GM23338 (cell line): Measurements from ENCODE around the gene CCR7. TPM values are rescaled to one million over a fixed set of nuclear protein-coding genes. Genes with fewer than 3 reads are reported as not detected.

Experiments
- ATAC-seq: fragments of 200-7000 bp; cut with Tn5 transposase; 3 replicates; pipeline ENCODE4 v1.9.1; 2020
- DNase-seq: peaks from one replicate; pipeline ENCODE4 v3.0.0-alpha.2; 2015; ENCODE audit warnings: low spot score
- H2AFZ ChIP-seq: fragments of 200-600 bp; sonication (generic); 2 replicates; pipeline ENCODE4 v1.8.0; 2016; ENCODE audit warnings: antibody characterized with exemption, mild to moderate bottlenecking, moderate library complexity
- H3F3A ChIP-seq: fragments of 200-600 bp; sonication (generic); replicated peaks from 2 replicates; pipeline ENCODE4 v1.8.0; 2017; ENCODE audit warnings: antibody characterized with exemption, mixed run types, low read depth
- H3K27ac ChIP-seq: fragments of 200-600 bp; sonication (generic); 2 replicates; pipeline ENCODE4 v1.6.1; 2016; ENCODE audit warnings: low read depth
- H3K27me3 ChIP-seq: fragments of 200-600 bp; sonication (generic); 2 replicates; pipeline ENCODE4 v1.8.0; 2016; ENCODE audit warnings: mild to moderate bottlenecking, mixed run types, moderate library complexity; ENCODE audit not compliant: insufficient read depth
- H3K36me3 ChIP-seq: fragments of 200-600 bp; sonication (generic); 2 replicates; pipeline ENCODE4 v1.8.0; 2016; ENCODE audit warnings: mild to moderate bottlenecking; ENCODE audit not compliant: insufficient read depth
- H3K4me1 ChIP-seq: fragments of 200-600 bp; sonication (generic); 2 replicates; pipeline ENCODE4 v1.8.0; 2016; ENCODE audit warnings: mild to moderate bottlenecking, moderate library complexity; ENCODE audit not compliant: insufficient read depth
- H3K4me2 ChIP-seq: fragments of 200-600 bp; sonication (generic); 2 replicates; pipeline ENCODE4 v1.7.1; 2017; ENCODE audit warnings: mixed run types
- H3K4me3 ChIP-seq: fragments of 200-600 bp; sonication (generic); 2 replicates; pipeline ENCODE4 v1.6.1; 2016; ENCODE audit warnings: mixed run types
- H3K79me2 ChIP-seq: fragments of 200-600 bp; sonication (generic); replicated peaks from 2 replicates; pipeline ENCODE4 v1.8.0; 2017; ENCODE audit warnings: mild to moderate bottlenecking; ENCODE audit not compliant: insufficient read depth
- H3K9me2 ChIP-seq: fragments of 200-600 bp; sonication (generic); 2 replicates; pipeline ENCODE4 v1.8.0; 2017; ENCODE audit not compliant: insufficient read depth
- H4K20me1 ChIP-seq: fragments of 200-600 bp; sonication (generic); replicated peaks from 2 replicates; pipeline ENCODE4 v1.8.0; 2017; ENCODE audit warnings: mild to moderate bottlenecking; ENCODE audit not compliant: insufficient read depth
- H3K27ac Mint-ChIP-seq: 2 replicates; pipeline ENCODE4 v1.8.0; 2020; ENCODE audit warnings: inconsistent platforms, mild to moderate bottlenecking, moderate library complexity, mixed read lengths
- H3K27me3 Mint-ChIP-seq: 3 replicates; pipeline ENCODE4 v1.8.0; 2022; ENCODE audit warnings: low read depth, mild to moderate bottlenecking, moderate library complexity, mixed read lengths, inconsistent platforms; ENCODE audit not compliant: insufficient read depth, poor library complexity
- H3K36me3 Mint-ChIP-seq: 3 replicates; pipeline ENCODE4 v1.8.0; 2021; ENCODE audit warnings: low read depth, mild to moderate bottlenecking, inconsistent platforms, moderate library complexity, mixed read lengths
- H3K4me1 Mint-ChIP-seq: 3 replicates; pipeline ENCODE4 v1.8.0; 2020; ENCODE audit warnings: mild to moderate bottlenecking, inconsistent platforms, mixed read lengths
- H3K4me3 Mint-ChIP-seq: 3 replicates; pipeline ENCODE4 v1.8.0; 2021; ENCODE audit warnings: moderate library complexity, mild to moderate bottlenecking, inconsistent platforms, mixed read lengths
- H3K9me3 Mint-ChIP-seq: 3 replicates; pipeline ENCODE4 v1.8.0; 2020; ENCODE audit warnings: moderate library complexity, mild to moderate bottlenecking, inconsistent platforms, mixed read lengths
- CREB1 ChIP-seq: fragments of 250-450 bp; sonication (Bioruptor Pico); IDR thresholded peaks from 2 replicates; pipeline ENCODE4 v1.5.0; 2020; ENCODE audit warnings: low read depth, mild to moderate bottlenecking, moderate library complexity
- ETS1 ChIP-seq: IDR thresholded peaks from 2 replicates; pipeline ENCODE4 v1.6.1; 2016; ENCODE audit warnings: antibody characterized with exemption
- EZH2 ChIP-seq: fragments of 200-600 bp; sonication (generic); IDR thresholded peaks from one replicate; pipeline ENCODE4 v1.8.0; 2017; ENCODE audit warnings: antibody characterized with exemption, mild to moderate bottlenecking, low read depth; ENCODE audit not compliant: unreplicated experiment
- EZH2phosphoT487 ChIP-seq: fragments of 200-600 bp; sonication (generic); IDR thresholded peaks from one replicate; pipeline ENCODE4 v1.8.1; 2018; ENCODE audit warnings: antibody characterized with exemption; ENCODE audit not compliant: unreplicated experiment
- JUNB ChIP-seq: IDR thresholded peaks from one replicate; pipeline ENCODE4 v1.6.1; 2016; ENCODE audit warnings: antibody characterized with exemption; ENCODE audit not compliant: unreplicated experiment
- NANOG ChIP-seq: IDR thresholded peaks from 2 replicates; pipeline ENCODE4 v1.6.1; 2016; ENCODE audit warnings: antibody characterized with exemption, borderline replicate concordance
- POLR2AphosphoS5 ChIP-seq: IDR thresholded peaks from 2 replicates; pipeline ENCODE4 v1.6.1; 2016; ENCODE audit warnings: antibody characterized with exemption, low read depth
- STAT1 ChIP-seq: IDR thresholded peaks from one replicate; pipeline ENCODE4 v1.6.1; 2016; ENCODE audit warnings: antibody characterized with exemption; ENCODE audit not compliant: unreplicated experiment
- ZNF114 ChIP-seq: fragments of 250-450 bp; sonication (Bioruptor Pico); IDR thresholded peaks from 2 replicates; pipeline ENCODE4 v1.5.0; 2020; ENCODE audit warnings: mild to moderate bottlenecking, moderate library complexity
- ZNF462 ChIP-seq: fragments of 250-450 bp; sonication (Bioruptor Pico); IDR thresholded peaks from 2 replicates; pipeline ENCODE4 v1.5.0; 2020; ENCODE audit warnings: mild to moderate bottlenecking, moderate library complexity
- polyA plus RNA-seq: library from polyadenylated mRNA; unstranded; fragments of >200 nt; fragmentation: Nextera tagmentation; extraction: Ambion mirVana; gene quantifications from 2 replicates; pipeline ENCODE4 v1.2.1, GENCODE V29; 2016
- total RNA-seq: library from RNA; depleted of rRNA; stranded (reverse); fragments of >200 nt; shearing (Covaris generic); gene quantifications from 2 replicates; pipeline ENCODE4 v1.2.3, GENCODE V29; 2014
- TF ChIP-seq, protein P1 (sequence below): IDR thresholded peaks from one replicate; pipeline ENCODE4 v1.6.1; 2018; ENCODE audit warnings: antibody characterized with exemption; ENCODE audit not compliant: unreplicated experiment

The CCR7 gene
- total and polyA plus RNA-seq, 2 experiments from 2014 or later, result 0.37 to 0.59 TPM

- TF ChIP-seq ETS1, result no peak
- no peak for TF ChIP-seq POLR2AphosphoS5
Observed at GRCh38 chr17:40535438-40535837, 29.8 kb downstream of the CCR7 start (continued).

DNA sequence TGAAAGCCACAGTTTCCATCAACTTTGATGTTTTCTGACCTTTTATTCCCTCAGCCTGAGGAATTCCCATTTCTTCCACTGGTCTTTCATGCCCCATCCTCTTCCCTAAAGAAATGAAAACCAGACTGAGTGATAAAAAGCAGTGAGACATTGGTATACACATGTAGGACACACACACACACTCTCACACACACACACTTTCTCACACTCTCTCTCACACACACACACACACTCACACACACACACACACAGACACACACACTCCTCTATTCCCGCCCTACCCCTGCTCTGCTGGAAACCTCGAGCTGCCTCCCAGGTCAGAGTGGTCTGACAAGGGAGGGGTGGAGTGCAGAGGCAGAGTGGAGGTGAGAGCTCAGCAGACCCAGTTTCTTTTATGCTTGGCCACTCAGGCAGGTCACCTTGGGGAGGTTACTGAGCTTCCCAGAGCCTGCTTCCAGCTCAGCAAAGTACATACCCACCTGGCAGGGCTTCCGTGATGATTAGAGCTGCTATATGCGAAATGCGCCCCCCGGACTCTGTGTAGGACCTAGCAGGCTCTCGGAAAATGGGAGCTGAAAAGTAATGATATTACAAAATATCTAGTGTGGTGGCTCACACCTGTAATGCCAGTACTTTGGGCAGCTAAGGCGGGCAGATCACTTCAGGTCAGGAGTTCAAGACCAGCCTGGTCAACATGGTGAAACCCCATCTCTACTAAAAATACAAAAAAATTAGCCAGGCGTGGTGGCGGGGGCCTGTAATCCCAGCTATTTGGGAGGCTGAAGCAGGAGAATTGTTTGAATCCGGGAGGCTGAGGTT is 30.7 kb downstream of the CCR7 start:
- H3K27ac ChIP-seq, result no peak overlapping the region
- H3K27ac Mint-ChIP-seq, result no peak overlapping the region
- no peak for DNase-seq
- TF ChIP-seq NANOG (no peak), STAT1 (no peak), ZNF462 (CRISPR knock-in tag) (no peak), CREB1 (no peak), POLR2AphosphoS5 (no peak), EZH2phosphoT487 (no peak), ZNF114 (CRISPR knock-in tag) (no peak), ETS1 (no peak), EZH2 (no peak), JUNB (no peak)
- TF ChIP-seq, protein P1, sequence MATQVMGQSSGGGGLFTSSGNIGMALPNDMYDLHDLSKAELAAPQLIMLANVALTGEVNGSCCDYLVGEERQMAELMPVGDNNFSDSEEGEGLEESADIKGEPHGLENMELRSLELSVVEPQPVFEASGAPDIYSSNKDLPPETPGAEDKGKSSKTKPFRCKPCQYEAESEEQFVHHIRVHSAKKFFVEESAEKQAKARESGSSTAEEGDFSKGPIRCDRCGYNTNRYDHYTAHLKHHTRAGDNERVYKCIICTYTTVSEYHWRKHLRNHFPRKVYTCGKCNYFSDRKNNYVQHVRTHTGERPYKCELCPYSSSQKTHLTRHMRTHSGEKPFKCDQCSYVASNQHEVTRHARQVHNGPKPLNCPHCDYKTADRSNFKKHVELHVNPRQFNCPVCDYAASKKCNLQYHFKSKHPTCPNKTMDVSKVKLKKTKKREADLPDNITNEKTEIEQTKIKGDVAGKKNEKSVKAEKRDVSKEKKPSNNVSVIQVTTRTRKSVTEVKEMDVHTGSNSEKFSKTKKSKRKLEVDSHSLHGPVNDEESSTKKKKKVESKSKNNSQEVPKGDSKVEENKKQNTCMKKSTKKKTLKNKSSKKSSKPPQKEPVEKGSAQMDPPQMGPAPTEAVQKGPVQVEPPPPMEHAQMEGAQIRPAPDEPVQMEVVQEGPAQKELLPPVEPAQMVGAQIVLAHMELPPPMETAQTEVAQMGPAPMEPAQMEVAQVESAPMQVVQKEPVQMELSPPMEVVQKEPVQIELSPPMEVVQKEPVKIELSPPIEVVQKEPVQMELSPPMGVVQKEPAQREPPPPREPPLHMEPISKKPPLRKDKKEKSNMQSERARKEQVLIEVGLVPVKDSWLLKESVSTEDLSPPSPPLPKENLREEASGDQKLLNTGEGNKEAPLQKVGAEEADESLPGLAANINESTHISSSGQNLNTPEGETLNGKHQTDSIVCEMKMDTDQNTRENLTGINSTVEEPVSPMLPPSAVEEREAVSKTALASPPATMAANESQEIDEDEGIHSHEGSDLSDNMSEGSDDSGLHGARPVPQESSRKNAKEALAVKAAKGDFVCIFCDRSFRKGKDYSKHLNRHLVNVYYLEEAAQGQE, result no peak

More for the DNA sequence above, 30.7 kb downstream of the CCR7 start:
- Mint-ChIP-seq H3K27me3 (peaks cover 23% of the 10 kb centered on the region), H3K4me1 (peaks cover 24% of the 10 kb centered on the region), H3K36me3 (no peaks in the 10 kb centered on the region), H3K4me3 (no peak overlapping the region), H3K9me3 (no peaks in the 10 kb centered on the region; the same call in 1 of the 3 replicates)
- no peaks in the 10 kb centered on the region for H4K20me1 ChIP-seq
- no peaks in the 10 kb centered on the region for H3K27me3 ChIP-seq
- no peaks in the 10 kb centered on the region for H3F3A ChIP-seq
- no peak overlapping the region for H2AFZ ChIP-seq
- no peaks in the 10 kb centered on the region for H3K79me2 ChIP-seq
- H3K4me2 ChIP-seq, result no peak overlapping the region
- ATAC-seq, result peak; percentile 22; the same call in 2 of the 3 replicates
- H3K4me1 ChIP-seq, result peaks cover 4% of the 10 kb centered on the region; the same call in 1 of the 2 replicates
- H3K9me2 ChIP-seq, result no peaks in the 10 kb centered on the region
- H3K36me3 ChIP-seq, result no peaks in the 10 kb centered on the region
- H3K4me3 ChIP-seq, result no peak overlapping the region
